HepG2 (cell line): Measurements from ENCODE around the gene SLAMF6.

Source experiments
- CHD4 ChIP-seq: fragments of 200-600 bp; sonication (generic); IDR thresholded peaks from 2 replicates; pipeline ENCODE4 v1.7.0; 2017; ENCODE audit warnings: mild to moderate bottlenecking, low read length, borderline replicate concordance
- CTCF ChIP-seq: sonication (generic); formaldehyde crosslinking; IDR thresholded peaks from 2 replicates; pipeline ENCODE4 v1.5.0; 2020; ENCODE audit warnings: mild to moderate bottlenecking, missing genetic modification reagents, moderate library complexity
- JUND ChIP-seq: sonication (generic); formaldehyde crosslinking; IDR thresholded peaks from 2 replicates; pipeline ENCODE4 v1.8.0; 2022; ENCODE audit warnings: mild to moderate bottlenecking, missing genetic modification reagents
- NR1H2 ChIP-seq: sonication (generic); formaldehyde crosslinking; IDR thresholded peaks from 2 replicates; pipeline ENCODE4 v1.8.1; 2022; ENCODE audit warnings: low read depth, missing genetic modification reagents, borderline replicate concordance
- PHF8 ChIP-seq: sonication (generic); formaldehyde crosslinking; IDR thresholded peaks from 2 replicates; pipeline ENCODE4 v1.5.0; 2020; ENCODE audit warnings: missing genetic modification reagents
- POLR2A ChIP-seq, 2 experiments: IDR thresholded peaks; 2 replicates each; pipeline ENCODE4 v1.6.1; 2011; ENCODE audit warnings: low read depth in 2 of 2, low read length in 2 of 2, mild to moderate bottlenecking in 1 of 2, moderate library complexity in 1 of 2; ENCODE audit not compliant: insufficient read depth in 1 of 2
- TF ChIP-seq, protein P1 (sequence below): IDR thresholded peaks from 2 replicates; pipeline ENCODE4 v1.6.1; 2012; ENCODE audit warnings: inconsistent platforms

GRCh38 chr1:160459687-160460086, 63.4 kb downstream of the SLAMF6 start:
- TF ChIP-seq POLR2A (IDR thresholded peaks at IDR 0.05; ENCODE audit: insufficient read depth in 1 of 2, low read depth in 2 of 2, low read length in 2 of 2) (no peak), NR1H2 (CRISPR knock-in tag) (no peak), CTCF (no peak), JUND (no peak), PHF8 (CRISPR knock-in tag) (no peak), CHD4 (no peak)
- TF ChIP-seq, protein P1, sequence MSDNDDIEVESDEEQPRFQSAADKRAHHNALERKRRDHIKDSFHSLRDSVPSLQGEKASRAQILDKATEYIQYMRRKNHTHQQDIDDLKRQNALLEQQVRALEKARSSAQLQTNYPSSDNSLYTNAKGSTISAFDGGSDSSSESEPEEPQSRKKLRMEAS: no peak
